ENCODE data around the gene CDK5RAP1.

CDK5RAP1 gene

DNA sequence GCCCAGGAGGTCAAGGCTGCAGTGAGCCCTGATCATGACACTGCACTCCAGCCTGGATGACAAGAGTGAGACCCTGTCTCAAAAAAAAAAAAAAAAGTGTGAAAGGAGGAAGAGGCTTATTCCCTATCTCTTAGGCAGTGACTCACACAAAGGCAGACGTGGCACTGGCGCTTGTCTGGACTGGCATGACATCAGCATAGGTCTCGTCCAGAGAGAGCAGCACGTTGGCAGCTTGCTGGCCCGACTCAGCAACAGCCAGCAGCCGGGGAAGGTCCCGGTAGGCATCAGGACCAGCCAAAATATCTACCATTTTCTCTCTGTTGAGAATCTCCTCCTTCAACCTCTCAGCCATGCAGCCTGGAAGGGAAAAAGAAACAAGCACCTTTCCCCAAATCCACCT lies 14.1 kb downstream of the CDK5RAP1 start:
- no peak overlapping the region for H3K4me3 ChIP-seq (ENCODE audit: low read depth, low read length)

DNA sequence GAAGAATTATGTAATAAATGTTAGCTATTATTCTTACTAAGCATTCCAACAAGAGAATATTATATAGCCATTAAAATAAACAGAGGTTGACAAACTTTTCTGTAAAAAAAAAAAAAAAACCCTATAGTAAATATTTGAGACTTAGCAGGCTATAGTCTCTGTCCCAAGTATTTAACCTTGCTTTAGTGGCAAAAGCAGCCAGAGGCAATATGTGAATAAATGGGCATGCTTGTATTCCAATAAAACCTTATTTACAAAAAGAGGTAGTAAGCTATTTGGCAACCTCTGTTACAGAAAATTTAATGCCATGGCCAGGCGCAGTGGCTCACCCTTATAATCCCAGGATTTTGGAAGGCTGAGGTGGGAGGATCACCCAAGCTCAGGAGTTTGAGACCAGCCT lies 14.6 kb downstream of the CDK5RAP1 start:
- no peak overlapping the region for H3K4me3 ChIP-seq (ENCODE audit: low read depth, low read length)

DNA sequence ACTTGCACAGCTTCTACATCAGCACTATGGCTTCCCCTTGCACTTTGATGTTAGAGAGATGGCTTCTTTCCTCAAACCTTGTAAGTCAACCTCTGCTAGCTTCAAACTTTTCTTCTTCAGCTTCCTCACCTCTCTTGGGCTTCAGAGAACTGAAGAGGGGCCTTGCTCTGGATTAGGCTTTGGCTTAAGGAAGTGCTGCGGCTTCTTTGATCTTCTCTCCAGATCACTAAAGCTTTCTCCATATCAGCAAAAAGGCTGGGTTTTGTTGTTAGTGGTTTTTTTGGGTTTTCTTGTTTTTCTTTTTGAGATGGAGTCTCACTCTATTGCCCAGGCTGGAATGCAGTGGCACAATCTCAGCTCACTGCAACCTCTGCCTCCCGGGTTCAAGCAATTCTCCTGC lies 24.0 kb downstream of the CDK5RAP1 start:
- no peak overlapping the region for H3K4me3 ChIP-seq (ENCODE audit: low read depth, low read length)

DNA sequence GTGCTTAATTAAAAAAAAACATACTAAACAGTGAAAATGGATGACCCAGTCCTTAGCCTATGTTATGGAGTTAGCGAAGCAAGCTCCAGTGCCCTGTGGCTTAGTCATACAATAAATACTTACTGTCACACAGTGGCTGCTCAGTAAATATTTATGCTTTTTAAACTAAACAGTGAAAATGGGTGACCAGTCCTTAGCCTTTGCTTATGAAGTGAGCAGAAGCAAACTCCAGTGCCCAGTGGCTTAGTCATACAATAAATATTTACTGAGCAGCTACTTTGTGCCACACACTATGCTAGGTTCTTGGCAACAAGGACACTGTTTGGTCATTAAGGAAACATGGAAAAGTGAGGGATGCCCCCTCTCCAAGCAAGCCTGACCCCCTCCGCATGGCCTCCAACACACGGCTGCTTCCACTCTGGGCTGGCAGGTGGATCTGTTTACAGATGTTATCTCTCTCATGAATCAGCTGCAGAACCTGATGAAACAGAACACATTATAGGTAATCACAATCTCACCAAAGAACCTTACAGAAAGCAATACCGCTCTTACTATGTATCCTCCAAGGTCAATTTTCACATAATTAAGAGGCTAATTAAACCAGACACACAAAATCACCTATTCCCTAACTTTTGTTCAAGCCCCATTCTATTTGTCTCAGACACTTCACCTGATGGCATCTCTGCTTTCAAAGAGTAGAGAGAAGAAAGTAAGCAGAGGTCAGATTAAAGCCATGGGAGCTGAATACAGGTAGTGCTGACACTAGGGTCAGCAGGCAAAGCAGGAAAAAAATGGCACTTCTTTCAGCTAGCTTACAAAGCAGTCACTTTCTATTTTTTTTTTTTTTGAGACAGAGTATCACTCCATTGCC lies 27.3 kb downstream of the CDK5RAP1 start:
- H3K4me3 ChIP-seq (ENCODE audit: low read depth, low read length) = no peak overlapping the region

DNA sequence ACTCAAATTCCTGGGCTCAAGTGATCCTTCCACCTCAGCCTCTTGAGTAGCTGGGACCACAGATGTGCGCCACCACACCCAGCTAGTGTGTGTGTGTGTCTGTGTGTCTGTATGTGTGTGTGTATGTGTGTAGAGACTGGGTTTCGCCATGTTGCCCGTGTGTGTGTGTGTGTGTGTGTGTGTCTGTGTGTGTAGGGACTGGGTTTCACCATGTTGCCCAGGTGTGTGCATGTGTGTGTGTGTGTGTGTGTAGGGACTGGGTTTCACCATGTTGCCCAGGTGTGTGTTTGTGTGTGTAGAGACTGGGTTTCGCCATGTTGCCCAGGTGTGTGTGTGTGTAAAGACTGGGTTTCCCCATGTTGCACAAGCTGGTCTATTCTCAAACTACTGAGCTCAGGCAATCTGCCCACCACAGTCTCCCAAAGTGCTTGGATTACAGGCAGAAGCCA lies 28.3 kb downstream of the CDK5RAP1 start:
- no peak overlapping the region for H3K4me3 ChIP-seq (ENCODE audit: low read depth, low read length)

DNA sequence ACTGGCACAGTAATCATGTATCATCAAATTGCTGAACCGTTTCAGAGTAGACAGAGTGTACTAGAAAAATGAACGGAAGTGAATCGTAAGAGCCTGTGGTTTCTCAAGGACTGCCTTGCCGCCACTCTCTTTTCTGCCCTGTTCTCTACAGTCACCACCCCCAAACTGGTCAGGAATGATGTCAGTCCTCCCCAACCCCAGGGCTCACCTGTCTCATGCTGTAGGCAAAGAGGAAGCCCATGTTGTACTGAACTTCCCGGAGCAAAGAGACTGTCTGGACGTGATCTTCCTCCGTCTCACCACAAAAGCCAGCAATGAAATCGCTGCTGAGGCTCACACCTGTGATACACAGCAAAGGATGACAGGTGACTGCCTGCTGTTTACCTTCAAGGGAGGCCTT lies 31.0 kb downstream of the CDK5RAP1 start:
- no peak overlapping the region for H3K4me3 ChIP-seq (ENCODE audit: low read depth, low read length)

DNA sequence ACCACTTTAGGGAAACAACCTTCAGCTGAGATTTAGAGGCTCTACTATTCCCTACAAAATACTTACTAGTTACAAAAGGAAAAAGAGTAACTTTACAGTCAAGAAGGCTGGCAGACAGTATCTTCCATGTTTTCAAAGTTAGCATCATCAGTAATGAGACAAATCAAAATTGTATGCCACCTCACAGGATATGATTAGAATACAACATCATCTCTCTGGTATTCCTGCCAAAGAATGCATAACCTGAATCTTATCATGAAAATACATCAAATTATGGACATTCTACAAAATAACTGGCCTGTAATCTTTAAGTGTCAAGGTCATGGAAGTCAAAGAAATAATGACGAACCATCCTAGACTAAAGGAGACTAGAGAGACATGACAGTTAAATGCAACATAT lies 38.4 kb downstream of the CDK5RAP1 start:
- no peak overlapping the region for H3K4me3 ChIP-seq (ENCODE audit: low read depth, low read length)

DNA sequence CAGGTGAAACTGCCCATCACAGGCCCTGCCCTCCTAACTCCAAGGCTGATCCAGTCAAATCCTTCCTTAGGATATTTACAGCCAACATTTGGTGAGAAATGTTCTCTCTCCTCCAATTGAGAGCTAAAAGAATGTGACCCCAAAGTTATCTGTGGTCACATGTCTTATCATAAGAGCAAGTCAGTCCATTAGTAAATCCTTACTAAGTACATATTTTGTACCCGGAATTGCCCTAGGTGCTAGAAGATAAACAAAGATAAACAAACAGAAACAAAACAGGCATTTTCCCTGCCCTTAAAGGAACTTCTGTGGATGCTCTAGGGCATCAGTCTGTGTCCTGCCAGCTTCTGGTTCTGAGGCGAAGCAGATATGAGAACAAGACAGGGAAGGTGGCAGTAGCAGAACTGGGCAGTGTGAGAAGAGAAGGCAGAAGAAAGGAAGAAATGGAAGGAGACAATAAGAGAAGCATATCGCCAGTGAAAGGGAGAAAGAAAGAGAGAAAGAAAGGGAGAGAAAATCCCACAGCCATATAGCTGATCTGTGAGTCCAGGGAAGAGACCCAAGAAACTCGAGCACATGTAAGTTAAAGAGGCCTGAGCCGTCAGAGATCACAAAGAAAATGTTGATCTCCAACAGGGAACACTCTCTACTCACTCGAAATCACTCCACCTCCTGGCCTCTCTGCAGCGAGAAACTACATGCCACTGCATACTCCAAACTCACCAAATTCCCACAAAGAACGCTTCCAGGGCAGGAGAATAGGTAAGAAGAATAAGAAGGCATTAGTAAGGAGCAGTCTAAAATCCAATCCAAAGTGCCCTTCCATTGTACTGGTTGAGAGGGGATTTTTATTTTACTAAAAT lies 41.7 kb downstream of the CDK5RAP1 start:
- H3K4me3 ChIP-seq (ENCODE audit: low read depth, low read length) = no peak overlapping the region

DNA sequence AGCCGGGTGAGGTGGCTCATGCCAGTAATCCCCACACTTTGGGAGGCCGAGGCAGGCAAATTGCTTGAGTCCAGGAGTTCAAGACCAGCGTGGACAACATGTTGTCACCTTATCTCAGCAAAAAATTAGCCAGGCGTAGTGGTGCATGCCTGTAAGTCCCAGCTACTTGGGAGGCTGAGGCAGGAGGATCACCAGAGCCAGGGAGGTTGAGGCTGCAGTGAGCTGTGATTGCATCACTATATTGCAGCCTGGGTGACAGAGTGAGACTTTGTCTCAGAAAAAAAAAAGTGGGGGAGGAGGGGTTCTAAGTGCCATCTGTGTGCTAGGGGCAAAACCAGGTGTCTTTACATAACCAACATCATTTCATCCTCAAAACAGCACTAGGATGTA lies 48.3 kb downstream of the CDK5RAP1 start:
- H3K4me3 ChIP-seq (ENCODE audit: low read depth, low read length) = no peak overlapping the region

DNA sequence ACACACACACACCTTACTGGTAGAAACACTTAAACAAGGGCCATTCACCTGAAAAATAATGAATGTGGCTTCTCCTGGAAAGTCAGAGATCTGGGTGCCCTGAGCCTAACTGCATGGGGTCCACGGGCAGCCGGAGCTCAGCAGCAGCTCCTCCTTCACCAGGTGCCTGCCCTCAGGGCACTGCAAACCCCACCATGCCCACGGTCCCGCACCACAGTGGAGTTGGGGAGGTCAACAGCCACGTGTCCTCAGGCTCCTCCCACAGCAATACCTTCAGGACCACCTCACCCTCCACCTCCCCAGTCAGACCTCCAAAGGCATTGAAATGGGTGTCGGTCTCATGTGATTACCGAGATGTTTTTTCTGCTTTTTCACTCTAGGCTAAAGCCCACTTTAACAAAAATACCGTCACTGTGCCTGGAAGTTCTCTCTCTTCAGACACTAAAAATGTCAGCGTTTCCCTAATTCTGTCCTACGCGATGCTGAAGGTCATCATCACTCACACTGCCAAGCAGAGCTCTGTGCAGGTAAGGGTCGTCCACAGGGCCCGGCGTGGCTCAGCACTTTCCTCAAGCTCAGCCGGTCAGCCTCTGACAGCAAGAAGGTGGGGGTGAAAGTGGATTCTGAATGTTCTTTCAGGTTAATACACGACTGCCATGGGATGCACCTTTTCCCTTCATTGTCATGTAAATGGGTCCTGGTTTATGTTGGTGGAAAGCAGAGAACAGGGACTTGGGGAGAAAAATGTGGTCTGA lies 48.9 kb downstream of the CDK5RAP1 start:
- H3K4me3 ChIP-seq (ENCODE audit: low read depth, low read length) = no peak overlapping the region

DNA sequence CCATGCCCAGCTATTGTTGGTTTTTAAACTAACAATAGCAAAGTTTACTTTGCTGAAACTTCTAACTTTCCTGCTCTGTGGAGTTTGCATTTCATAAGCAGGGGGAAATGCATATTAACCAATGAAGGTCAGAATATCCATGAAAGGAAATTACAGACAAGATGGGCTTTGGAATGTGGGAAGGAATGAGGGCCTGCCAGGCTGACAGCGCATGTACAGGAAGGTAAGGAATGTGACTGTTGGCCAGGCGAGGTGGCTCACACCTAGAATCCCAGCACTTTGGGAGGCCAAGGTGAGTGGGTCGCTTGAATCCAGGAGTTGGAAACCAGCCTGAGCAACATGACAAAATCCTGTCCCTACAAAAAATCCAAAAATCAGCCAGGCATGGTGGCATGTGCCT lies 49.6 kb downstream of the CDK5RAP1 start:
- no peak overlapping the region for H3K4me3 ChIP-seq (ENCODE audit: low read depth, low read length)

DNA sequence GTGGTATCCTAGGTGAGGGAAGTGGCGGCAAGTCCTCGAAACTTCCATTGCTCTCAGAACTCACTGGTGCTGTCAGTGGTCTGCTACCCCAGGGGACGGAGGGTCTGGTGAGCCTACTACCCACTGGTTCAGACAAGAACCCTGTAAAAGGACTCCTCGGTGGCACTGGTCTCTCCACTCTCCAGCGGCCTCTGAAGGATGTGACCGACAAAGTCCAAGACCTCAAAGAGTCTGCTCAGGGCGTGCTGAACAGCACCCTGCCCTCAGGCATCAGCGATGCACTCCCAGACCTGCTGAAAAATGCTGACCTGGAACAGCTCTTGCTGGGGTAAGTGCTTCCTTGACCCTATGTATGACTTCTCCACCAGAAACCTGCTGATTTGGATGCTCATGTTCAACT lies 51.8 kb downstream of the CDK5RAP1 start:
- H3K4me3 ChIP-seq (ENCODE audit: low read depth, low read length) = no peak overlapping the region

DNA sequence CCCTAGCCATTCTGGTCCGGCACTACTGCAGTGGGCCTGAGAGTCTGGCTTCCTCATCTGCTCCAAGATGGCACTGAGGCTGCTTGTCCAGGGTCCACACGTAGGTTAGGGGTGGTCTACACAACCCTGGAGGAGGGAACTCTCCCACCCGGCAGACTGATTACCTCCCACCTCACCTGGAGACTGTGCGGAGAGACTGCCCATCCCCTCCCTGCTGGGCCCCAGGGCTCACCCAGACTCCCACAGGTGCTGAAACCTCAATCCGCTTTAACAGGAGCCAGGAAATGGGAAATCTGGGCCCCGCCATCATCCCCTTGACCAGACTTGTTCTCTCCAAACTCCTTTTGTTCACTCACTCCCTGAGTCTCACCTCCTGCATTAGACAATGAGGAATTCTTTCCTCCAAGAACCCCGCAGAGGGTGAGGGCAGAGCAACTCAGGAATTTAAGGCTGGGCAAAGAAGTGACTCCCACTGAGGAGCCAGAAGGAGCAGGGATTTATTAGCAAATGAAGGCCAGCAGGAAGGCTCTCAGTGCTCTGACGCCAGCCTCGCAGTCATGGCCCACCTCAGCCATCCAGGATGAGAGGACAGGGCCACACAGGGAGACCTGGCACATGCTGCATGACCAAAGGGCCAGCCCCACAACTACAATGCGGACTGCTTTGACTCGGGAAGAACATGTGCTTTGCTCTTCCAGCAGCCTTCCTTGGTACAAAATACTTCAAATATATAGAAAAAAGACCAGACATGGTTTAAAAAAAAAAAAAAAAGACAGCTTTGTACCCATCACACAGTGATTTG lies 53.0 kb downstream of the CDK5RAP1 start:
- H3K4me3 ChIP-seq (ENCODE audit: low read depth, low read length) = no peak overlapping the region

DNA sequence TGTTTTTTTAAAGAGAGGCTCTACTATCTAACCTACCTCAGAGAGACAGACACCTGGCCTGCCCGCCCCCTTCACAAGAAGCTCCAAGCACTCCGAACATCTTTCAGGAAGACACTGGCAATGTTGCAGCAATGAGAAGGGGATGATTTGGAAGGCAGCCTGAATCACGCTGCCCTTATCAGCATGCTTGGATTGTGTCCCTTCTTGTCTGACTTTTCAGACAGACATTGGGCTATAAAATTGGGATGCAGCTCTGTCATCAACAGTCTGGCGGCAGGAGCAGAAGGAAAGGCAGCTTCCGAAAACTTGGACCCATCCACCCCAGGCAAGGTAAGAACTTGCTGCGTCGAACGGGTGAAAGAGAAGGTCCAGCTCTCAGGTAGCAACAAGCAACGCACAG lies 56.0 kb downstream of the CDK5RAP1 start:
- no peak overlapping the region for H3K4me3 ChIP-seq (ENCODE audit: low read depth, low read length)

DNA sequence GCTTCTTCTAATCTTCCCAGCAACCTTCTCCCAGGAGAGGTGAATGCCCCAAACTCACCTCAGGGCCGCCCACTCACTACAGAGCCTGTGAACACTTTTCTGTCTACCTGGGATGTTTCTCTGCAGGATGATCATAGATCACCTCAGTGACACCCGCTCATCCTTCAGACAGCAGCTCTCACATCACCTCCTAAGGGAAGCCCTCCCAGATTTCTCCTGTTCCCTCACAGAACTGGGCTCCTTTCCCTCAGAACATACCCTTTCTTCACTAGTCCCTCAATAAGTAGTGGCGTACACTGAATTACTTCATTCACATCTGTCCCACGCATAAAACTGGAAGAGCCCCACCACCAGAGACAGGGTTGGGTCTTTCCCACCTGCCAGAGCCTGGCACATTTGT lies 57.8 kb downstream of the CDK5RAP1 start:
- no peak overlapping the region for H3K4me3 ChIP-seq (ENCODE audit: low read depth, low read length)

DNA sequence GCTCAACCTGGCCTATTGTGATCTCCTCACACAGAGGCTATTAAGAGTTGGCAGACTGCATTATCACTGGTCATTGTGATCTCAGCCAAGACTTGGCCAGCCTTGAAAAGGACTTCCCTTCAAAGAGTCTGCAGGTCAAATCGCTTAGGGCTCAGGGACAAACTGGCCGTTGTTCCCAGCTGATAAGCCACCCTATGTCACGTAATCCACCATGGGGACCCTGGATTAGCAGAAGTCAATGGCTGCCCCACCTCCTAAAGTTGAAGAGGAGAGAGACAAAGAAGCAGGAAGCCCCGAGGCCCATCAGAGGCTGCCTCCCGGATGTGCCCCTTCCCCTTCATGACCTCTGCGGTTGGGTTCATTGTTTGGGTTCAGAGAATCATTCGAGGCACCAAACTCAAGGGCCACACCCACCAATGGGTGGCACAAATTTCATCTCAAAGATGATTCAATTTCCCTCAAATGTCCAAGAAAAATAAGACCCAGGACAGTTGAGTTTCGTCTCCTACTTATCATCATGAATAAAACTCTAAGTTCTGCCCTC lies 61.7 kb downstream of the CDK5RAP1 start:
- no peak overlapping the region for H3K4me3 ChIP-seq (ENCODE audit: low read depth, low read length)

DNA sequence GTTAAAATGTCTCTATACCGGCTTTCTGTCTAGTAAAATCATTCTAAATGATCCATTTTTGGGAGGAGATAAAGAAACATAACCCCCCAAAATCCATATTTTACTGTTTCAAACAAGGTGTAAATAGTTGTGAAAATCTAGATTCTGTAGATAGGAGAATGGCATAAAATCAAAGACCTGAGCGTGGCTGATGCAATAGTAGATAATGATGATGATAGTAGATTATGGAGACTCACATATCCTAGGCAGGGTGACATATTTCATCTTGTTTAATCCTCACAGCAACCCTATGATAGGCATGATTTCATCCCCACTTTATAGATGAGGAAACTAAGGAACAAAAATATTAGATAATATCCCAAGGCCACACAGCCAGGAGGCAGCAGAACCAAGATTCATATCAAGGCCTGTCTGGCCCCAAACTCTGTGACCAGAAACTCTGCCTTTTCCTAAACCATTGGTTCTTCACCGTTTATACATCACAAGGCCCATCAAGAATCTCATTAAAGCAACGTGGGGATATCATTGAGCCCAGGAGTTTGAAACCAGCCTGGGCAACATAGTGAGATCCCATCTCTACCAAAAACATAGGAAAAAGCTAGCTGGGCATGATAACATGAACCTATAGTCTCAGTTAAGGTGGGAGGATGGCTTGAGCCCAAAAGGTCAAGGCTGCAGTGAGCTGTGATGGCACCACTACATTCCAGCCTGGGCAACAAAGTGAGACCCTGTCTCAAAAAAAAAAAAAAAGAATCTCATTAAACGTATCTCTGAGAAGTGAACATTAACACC lies 62.7 kb downstream of the CDK5RAP1 start:
- H3K4me3 ChIP-seq (ENCODE audit: low read depth, low read length) = no peak overlapping the region

DNA sequence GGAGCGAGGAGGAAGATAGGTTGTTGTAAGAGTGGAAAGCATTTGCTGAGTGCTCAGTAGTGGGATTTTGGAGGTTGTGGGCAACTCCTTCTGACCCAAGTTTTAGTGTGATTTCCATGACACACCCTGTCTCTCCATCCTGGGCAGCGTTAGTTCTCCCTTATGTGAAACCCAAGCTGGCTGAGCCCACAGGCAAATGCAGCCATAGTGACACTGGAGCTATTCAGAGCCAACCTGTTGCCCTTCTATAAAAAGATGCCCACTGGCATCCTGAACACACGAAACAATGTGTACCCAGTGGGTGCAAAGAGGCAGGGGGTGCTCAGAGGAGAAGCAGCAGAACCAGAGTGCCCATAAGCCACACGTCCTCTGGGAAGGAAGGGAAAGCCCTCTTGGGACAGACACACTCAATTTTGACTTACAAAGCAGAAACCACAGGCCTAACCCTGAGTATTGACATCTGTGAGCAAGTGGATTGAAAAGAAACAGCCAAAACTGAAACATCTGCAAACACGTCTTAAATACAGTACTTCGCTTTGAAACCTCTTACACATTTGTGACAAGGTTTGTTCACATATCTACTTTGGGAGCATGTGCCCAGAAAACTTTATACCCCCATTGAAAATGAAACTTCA lies 63.7 kb downstream of the CDK5RAP1 start:
- no peak overlapping the region for H3K4me3 ChIP-seq (ENCODE audit: low read depth, low read length)

DNA sequence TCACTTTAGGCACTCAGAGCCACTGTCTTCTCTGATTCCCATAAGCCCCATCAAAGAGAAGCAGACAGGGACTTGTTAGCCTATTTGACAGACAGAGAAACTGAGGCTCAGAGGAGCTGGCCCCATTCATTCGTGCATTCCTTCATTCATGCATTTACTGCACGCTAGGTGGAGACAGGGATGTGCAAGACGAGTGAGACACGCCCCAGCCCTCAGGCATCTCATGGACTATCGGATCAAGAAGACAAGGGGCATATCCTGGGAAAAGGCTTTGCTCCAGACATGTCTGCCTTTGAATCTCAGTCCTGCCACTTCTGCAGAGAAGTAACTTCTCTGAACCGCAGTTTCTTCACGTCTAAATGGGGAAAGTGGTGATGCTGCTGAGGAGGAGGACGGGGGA lies 64.2 kb downstream of the CDK5RAP1 start:
- H3K4me3 ChIP-seq (ENCODE audit: low read depth, low read length) = no peak overlapping the region

Measured in iPS-11a (cell line).